HCEC 1CT (cell line): ENCODE data around the gene TUFT1.

Source experiments
- DNase-seq: peaks from one replicate; pipeline ENCODE4 v3.0.0-alpha.2; 2017

Gene TUFT1

GRCh38 chr1:151540021-151540981 is at the start of gene TUFT1:
Gene TUFT1 (plus strand): TSS chr1:151540309. CDS start chr1:151540367, 58 bp downstream.
- DNase-seq = peak; percentile 75

DNA sequence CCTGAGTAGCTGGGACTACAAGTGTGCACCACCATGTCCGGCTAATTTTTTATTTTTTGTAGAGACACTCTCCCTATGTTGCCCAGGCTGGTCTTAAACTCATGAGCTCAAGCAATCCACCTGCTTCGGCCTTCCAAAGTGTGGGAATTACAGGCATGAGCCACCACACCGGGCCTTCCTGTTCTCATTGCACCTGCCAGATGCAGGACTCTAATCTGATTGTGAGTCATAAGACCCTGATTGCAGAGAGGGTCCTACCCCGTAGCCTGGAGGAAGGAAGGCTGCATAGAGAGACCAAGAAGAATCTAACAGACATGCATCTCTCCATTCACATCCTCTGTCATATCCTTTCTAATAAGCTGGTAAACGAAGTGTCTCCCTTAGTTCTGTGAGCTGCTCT is 48.5 kb upstream of the TUFT1 start:
- no peak for DNase-seq

DNA sequence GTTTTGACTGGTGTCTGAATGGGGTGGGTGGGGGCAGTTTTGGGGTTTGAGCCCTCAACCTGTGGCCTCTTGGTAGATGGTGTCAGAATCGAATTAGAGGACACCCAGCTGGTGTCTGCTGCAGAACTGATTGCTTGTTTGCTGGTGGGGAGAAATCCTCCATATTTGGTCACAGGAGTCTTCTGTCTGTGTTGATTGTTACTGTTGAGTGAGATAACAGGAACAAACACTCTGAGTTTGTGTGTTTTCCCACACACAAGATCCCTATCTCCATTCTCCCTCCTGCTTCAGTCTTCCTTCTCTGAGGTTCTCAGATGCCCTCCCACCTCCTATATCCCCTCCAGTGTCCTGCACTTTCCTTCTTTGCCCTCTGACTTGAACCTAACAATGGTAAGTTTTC is 48.0 kb upstream of the TUFT1 start:
- DNase-seq = no peak

GRCh38 chr1:151493042-151493441 is 47.1 kb upstream of the TUFT1 start:
- no peak for DNase-seq

DNA sequence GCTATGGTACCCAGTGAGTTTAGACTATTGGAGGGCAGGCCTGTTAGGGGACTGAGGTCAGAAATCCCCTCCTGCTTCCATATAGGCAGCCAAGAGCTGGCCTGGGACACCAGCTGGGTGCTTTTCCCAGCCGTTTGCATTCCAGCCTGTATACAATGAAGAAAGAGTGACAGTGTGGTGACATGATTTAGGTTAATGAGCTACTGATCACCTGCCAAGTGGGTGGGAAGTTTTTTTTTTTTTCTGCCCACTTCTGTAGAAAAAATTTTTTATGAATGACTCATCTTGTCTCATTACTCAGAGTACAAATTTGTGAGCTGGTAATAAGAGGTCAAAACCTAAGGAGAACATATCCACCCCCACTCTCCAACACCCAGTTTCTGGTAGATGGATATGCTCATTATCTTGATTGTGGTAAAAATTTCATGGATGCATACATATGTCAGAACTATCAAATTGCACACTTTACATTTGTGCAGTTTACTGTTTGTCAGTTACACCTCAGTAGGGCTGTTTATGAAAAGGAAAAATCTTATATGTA is 45.3 kb upstream of the TUFT1 start:
- DNase-seq = peak; percentile 83

DNA sequence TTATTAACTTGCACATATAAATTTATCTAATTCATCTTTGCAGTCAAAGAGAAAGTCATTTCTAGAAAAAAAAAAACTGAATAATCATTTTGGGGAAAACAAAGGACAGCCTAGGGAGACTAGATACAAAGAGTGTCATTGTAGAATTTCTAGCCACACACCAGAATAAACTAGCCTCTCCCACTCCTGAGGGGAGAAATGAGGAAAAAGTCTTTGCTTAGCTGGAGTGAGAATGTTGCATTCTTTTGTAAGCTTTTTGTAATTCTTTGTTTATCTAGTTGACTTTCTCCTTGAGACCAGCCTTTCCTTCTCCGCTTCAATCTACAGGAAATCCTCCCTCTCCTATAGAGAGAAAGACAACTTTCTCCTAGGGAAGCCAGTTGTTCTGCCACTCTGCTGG is 44.8 kb upstream of the TUFT1 start:
- DNase-seq = no peak

- no peak for DNase-seq
Measured at GRCh38 chr1:151499365-151499764, 40.7 kb upstream of the TUFT1 start.

DNA sequence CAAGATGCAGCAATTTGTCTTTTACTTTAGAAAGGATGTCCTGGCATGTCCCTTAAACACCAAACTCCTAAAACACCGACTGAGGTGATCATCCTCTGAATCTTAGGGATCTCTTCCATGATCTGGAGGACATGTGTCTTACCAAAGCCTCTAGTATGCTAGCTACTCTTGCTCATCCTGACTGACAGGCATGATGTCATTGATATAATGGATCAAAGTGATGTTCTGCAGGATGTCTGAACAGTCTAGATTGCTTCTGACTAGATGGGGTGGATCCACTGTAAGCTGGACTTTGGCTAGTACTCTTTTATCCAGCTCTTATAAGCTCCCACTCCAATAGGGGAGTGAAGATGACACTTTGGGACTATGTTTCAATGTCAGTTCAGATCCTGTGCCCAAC is 40.2 kb upstream of the TUFT1 start:
- DNase-seq = no peak

GRCh38 chr1:151501474-151501873 is 38.6 kb upstream of the TUFT1 start:
- no peak for DNase-seq

GRCh38 chr1:151502035-151502700 is 37.9 kb upstream of the TUFT1 start:
- no peak for DNase-seq

DNA sequence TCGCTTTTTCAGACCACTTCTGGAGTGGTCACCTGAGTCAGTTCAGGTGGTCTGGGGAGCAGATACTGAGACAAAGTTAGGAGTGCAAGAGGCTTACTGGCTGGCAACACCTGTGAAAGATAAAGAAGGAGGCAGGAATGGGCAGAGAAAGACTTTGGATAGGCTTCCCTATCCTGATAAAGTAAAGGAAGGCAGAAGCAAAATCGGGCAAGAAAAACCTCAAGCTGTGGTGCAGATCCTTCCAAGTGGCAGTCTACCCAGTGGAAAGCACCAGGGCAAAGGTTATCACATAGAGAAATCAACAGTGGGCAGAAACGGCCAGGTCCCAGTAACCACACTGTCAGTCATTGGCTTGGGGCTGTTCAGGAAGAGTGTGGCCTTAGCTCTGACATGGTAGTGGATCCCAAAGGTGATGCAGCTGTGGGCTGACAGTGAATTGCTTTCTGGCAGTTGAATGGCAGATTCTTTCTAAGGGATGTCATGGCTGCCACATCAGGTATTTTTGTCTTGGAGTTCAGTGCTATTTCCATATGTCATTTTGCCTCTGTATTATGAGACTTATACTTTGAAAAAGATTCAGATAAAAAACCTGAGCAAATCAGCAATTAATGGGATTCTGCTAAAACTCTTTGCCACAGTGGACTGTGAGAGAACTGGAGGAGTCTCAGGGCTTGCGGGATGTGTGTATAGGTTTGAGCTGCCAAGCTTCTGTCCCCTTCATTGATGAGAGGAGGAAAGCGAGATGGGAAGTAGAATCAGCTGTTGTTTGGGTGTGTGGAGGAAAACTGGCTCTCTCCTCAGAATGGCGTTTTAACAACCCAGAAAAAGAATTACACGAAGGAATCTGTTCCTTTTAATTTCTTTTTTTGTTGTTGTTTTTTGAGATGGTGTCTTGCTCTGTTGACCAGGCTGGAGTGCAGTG is 37.0 kb upstream of the TUFT1 start:
- DNase-seq = no peak

DNA sequence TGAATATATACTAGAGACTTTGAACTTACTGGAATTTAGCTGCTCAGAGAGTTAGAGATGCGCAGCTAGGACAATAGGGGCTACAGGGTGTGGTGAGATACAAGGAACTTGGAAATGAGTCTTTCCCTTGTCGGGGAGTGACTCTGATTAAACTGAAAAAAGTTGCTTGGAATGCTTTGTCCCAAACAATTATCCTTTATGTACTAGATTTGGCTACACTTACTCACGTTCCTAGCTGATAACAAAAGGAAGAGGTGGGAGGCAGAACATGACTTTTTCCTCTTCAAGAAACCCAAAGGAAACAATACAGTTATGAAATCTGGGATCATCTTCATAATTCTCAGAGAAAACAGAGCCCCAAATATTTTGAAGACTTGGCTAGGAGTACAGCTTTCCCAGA is 35.9 kb upstream of the TUFT1 start:
- no peak for DNase-seq

- DNase-seq = no peak
Measured at GRCh38 chr1:151504759-151505158, 35.4 kb upstream of the TUFT1 start.

GRCh38 chr1:151508833-151509232 is 31.3 kb upstream of the TUFT1 start:
- no peak for DNase-seq

GRCh38 chr1:151509350-151510019 is 30.6 kb upstream of the TUFT1 start:
- no peak for DNase-seq

- no peak for DNase-seq
Measured at GRCh38 chr1:151510020-151510405, 30.1 kb upstream of the TUFT1 start.

GRCh38 chr1:151510614-151510956 is 29.5 kb upstream of the TUFT1 start:
- no peak for DNase-seq

GRCh38 chr1:151510957-151511635 is 29.0 kb upstream of the TUFT1 start, which contains the start of gene CGN:
Gene CGN (plus strand): TSS chr1:151511387. CDS start chr1:151518520, 7,133 bp downstream.
- DNase-seq = peak; percentile 63

GRCh38 chr1:151511636-151512215 is 28.4 kb upstream of the TUFT1 start:
- DNase-seq = no peak

- DNase-seq = no peak
Measured at GRCh38 chr1:151512326-151512725, 27.8 kb upstream of the TUFT1 start.
